Raji (cell line): ENCODE results near the gene TNRC6C.

Source experiments
- POLR2A ChIP-seq: IDR thresholded peaks from 2 replicates; pipeline ENCODE4 v1.6.1; 2011; ENCODE audit warnings: low read depth, low read length, control low read depth; ENCODE audit not compliant: insufficient read depth

Gene TNRC6C

DNA sequence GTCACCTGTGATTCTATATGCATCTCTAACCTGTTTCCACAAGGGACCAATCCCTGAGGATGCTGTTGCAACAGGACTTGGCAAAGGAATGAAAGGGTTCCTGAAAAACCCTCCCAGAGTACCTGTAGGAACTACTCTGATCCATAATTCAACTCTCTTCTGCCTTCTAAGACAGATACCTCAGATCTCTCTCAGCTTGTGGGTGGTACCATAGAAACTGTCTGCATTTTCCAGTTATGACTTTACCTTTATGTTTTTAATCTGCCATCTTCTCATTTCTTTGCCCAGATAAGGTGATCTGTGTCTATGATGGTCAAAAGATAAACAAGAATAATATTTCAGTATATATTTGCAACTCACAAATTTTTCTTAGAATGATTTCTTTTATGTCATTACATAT, 105.0 kb downstream of the TNRC6C start:
- no peak for TF ChIP-seq POLR2A

DNA sequence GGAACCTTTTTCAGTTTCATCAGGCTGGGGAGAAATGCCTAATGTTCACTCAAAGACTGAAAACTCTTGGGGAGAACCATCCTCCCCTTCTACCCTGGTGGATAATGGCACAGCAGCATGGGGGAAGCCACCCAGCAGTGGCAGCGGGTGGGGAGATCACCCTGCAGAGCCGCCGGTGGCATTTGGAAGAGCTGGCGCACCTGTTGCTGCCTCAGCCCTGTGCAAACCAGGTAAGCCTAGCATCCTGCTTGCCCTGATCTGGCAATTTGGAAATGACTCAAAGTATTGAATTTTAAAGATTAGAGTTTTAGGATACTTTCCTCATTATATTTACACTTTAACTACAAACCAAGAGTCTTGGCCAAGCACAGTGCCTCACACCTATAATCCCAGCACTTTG, 106.2 kb downstream of the TNRC6C start:
- TF ChIP-seq POLR2A, result no peak

GRCh38 chr17:78069695-78070094, 111.2 kb downstream of the TNRC6C start:
- no peak for TF ChIP-seq POLR2A

- no peak for TF ChIP-seq POLR2A
Measured at GRCh38 chr17:78072961-78073360, 114.5 kb downstream of the TNRC6C start.

GRCh38 chr17:78075011-78075410, 116.5 kb downstream of the TNRC6C start:
- no peak for TF ChIP-seq POLR2A

DNA sequence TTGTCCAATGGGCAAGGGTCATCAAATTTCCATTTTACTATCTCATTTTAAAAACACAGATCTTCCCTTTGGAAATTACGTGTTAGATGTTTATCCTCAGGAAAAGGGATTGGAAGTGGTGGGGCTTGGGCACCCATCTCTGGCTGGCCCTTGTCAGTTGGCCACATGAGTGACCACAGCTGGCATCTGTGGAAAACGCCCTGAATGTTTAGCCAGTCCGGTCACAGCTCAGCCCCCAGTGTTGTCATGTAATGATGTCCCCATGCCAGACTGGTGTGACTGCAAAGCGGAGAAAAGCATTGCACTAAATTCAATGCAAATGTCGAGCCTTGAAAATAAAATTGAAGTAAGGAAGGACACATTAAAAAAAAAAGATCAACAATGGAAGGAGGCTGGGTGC, 117.0 kb downstream of the TNRC6C start:
- no peak for TF ChIP-seq POLR2A

DNA sequence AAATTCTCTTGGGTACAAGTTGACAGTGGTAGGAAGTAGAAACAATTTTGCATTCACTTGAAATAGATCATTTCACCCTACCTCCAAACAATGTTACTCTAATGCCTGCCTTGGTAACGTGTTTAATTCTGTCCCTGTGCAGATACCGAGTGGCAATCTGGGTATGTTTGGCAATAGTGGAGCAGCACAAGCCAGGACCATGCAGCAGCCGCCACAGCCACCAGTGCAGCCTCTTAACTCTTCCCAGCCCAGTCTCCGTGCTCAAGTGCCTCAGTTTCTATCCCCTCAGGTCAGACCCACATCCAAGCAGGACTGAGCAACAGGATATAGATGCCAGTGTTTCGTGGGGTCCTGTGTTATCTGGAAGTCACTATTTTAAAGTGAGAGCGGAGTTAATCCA, 120.8 kb downstream of the TNRC6C start:
- no peak for TF ChIP-seq POLR2A

GRCh38 chr17:78081551-78081950, 123.0 kb downstream of the TNRC6C start:
- TF ChIP-seq POLR2A, result no peak

DNA sequence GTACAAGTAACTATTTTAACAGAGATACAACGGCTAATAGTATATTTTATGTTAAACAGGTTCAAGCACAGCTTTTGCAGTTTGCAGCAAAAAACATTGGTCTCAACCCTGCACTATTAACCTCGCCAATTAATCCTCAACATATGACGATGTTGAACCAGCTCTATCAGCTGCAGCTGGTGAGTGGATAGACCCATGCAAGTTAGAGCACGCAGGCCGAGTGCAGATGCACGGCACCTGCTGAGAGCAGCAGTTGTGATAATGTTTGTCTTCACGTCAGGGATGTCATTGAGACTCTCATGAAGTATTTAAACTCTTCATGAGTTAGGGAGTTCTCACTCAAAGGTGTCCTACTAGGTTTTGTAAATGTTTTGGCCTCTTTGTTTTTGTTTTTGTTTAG, 124.5 kb downstream of the TNRC6C start:
- no peak for TF ChIP-seq POLR2A

DNA sequence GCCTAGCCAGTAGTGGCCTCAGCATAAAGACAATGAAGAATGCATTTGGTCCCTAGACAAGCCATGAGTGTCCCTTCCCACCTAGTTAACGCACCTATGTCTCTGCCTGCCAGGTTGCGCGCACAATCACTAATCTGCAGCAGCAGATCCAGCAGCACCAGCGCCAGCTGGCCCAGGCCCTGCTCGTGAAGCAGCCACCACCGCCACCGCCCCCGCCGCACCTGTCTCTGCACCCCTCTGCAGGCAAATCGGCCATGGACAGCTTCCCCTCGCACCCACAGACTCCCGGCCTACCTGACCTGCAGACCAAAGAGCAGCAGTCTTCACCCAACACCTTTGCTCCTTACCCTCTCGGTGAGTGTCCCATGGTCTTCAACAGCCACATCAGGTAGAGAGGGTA, 128.2 kb downstream of the TNRC6C start:
- TF ChIP-seq POLR2A, result no peak

DNA sequence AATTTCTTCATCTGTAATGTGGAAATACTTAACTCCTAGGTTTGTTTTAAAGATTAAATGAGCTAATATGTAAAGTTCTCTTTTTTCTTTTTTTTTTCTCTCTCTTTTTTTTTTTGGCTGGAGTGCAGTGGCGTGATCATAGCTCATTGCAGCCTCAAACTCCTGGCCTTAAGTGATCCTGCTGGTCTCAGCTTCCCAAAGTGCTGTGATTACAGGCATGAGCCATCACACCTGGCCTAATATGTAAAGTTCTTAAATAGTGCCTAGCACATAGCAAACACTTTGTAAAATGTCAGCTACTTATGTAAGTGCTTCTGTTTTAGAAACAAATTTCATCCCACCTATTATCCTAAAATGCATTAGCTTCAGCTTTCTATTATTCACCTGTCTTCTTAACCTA, 130.0 kb downstream of the TNRC6C start:
- TF ChIP-seq POLR2A, result no peak

DNA sequence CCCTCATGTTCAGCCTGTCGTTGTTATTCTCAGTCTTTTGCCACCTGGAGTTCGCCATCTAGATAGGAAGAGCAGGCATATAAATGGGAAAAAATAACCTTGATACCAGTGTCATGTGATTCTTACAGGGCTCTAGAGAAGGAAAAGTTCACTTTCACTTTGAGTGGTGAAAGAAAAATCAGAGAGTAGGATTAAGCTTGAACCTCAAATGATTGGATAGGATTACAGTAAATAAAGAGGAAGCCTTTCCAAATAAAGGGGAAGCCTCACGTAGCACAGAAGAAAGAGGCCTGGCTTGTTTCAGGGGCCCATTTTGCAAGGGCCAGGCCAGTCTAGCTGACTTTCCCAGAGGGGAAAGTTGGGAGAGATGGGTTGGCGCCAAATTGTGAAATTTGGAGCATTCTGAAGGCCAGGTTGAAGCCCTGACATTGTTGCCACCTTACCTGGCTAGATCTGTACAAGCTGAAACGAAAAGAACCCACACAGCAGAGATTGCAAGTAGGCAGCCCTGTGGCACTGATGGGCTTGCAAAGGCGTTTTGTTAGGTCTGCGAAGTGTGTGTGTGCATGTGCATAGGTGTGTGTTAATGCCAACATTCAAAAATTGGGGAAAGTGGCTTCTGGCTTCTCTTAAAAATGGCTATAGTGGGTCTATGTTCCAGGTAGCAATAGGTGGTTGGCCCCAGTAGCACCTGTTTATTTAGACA, 131.2 kb downstream of the TNRC6C start:
- no peak for TF ChIP-seq POLR2A

DNA sequence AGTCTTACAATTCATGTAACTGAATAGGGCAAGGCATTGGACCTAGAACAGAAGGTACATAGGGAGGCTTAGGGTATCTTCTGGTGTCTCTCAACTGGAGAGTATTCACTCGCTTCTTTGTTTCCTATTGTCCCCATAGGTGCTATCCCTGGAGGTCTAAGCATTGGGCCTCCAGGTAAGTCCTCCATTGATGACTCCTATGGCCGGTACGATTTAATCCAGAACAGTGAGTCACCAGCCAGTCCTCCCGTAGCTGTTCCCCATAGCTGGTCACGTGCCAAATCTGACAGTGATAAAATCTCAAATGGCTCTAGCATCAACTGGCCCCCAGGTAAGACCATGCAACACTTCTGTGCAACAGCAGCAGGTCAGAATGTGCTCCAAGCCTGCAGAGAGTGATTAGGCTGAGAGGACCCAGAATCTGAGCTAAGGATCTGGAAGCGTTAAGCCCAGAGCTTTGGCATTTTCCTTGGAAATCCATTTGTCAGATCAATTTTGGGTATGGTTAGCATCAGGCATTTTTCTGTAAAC, 134.4 kb downstream of the TNRC6C start:
- no peak for TF ChIP-seq POLR2A

DNA sequence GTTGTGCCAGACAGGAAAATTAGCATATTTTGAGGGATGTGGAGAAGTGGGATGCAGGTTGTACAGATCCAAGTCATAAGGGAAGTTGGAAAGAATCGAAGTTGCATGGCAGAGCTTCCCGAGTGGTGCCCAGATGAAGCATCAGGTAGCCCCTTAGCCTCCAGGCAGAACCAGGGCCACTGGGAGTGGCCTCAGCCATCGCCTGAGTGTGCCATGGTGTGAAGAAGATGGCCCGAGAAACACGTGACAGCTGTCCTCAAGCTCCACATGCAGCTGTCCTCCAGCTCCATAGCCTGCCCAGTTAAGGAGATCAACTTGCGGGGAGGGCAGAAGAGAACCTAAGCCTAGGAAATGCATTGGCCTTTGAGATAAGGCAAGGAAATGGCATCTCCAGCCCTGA, 136.5 kb downstream of the TNRC6C start:
- no peak for TF ChIP-seq POLR2A

DNA sequence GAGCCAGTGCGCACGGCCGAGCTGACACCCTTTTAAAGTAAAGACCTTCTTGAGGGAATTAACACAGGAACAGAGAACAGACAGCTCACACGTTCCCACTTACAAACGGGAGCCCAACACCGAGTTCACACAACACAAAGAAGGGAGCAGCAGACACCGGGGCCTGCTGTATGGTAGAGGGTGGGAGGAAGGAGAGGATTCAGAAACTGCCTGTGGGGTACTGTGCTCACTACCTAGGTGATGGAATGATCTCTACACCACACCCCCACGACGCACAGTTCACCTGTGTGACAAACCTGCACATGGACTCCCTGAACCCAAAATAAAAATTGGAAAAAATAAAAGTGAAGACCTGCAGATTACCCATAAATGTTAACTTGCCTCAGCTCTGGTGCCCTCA, 137.6 kb downstream of the TNRC6C start:
- no peak for TF ChIP-seq POLR2A

- no peak for TF ChIP-seq POLR2A
Measured at GRCh38 chr17:78101112-78101511, 142.6 kb downstream of the TNRC6C start.

DNA sequence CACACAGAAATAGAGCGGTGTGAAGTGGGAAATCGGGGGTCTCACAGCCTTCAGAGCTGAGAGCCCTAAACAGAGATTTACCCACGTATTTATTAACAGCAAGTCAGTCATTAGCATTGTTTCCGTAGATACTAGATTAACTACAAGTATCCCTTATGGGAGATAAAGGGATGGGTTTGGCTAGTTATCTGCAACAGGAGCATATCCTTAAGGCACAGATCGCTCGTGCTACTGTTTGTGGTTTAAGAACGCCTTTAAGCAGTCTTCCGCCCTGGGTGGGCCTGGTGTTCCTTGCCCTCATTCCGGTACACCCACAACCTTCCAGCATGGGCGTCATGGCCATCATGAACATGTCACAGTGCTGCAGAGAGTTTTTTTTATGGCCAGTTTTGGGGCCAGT, 143.0 kb downstream of the TNRC6C start:
- no peak for TF ChIP-seq POLR2A
